Stimulated activated naive CD8-positive, alpha-beta T cell treated with anti-CD3 and anti-CD28 coated beads, Interleukin-15, amount 100 ng/mL, for 72 hours (primary cell): ENCODE measurements around the gene MAEA.

Source experiments
- ATAC-seq: fragments of 150-1000 bp; cut with Tn5 transposase; 2 replicates; pipeline ENCODE4 v1.10.0; 2021; ENCODE audit warnings: mild to moderate bottlenecking, moderate library complexity
- DNase-seq, 2 donors: peaks; one replicate each; pipeline ENCODE4 v3.0.0; 2021 to 2022
- H3K27ac Mint-ChIP-seq, 2 donors: one replicate each; pipeline ENCODE4 v1.8.0; 2022; ENCODE audit warnings: mild to moderate bottlenecking in 2 of 2, mixed read lengths in 2 of 2, moderate library complexity in 2 of 2
- H3K27me3 Mint-ChIP-seq: one replicate; pipeline ENCODE4 v1.8.0; 2022; ENCODE audit warnings: mixed read lengths
- H3K4me1 Mint-ChIP-seq: one replicate; pipeline ENCODE4 v1.8.0; 2022; ENCODE audit warnings: mild to moderate bottlenecking, mixed read lengths
- H3K4me3 Mint-ChIP-seq, 2 donors: one replicate each; pipeline ENCODE4 v1.8.0; 2022; ENCODE audit warnings: mild to moderate bottlenecking in 2 of 2, mixed read lengths in 2 of 2, moderate library complexity in 1 of 2
- H3K9me3 Mint-ChIP-seq, 2 donors: one replicate each; pipeline ENCODE4 v1.8.0; 2022; ENCODE audit warnings: mixed read lengths in 2 of 2

The MAEA gene

GRCh38 chr4:1381181-1381621 lies 91.5 kb downstream of the MAEA start:
- Mint-ChIP-seq H3K9me3 (no peaks in the 10 kb centered on the region), H3K4me1 (no peaks in the 10 kb centered on the region), H3K27ac (peak overlapping the region in 1 of 2 donors; percentile 27), H3K4me3 (no peak overlapping the region), H3K27me3 (no peaks in the 10 kb centered on the region)
- ATAC-seq: no peak
- DNase-seq: no peak

- Mint-ChIP-seq H3K9me3 (no peaks in the 10 kb centered on the region), H3K4me1 (no peaks in the 10 kb centered on the region), H3K4me3 (no peak overlapping the region), H3K27me3 (no peaks in the 10 kb centered on the region), H3K27ac (no peak overlapping the region)
- DNase-seq (no peak), ATAC-seq (no peak)
Measured at GRCh38 chr4:1381944-1382541, 92.4 kb downstream of the MAEA start.

GRCh38 chr4:1382776-1383727 lies 93.4 kb downstream of the MAEA start:
- H3K4me1 Mint-ChIP-seq: no peaks in the 10 kb centered on the region
- peak overlapping the region in 1 of 2 donors; percentile 32 for H3K27ac Mint-ChIP-seq
- no peaks in the 10 kb centered on the region for H3K9me3 Mint-ChIP-seq
- no peaks in the 10 kb centered on the region for H3K27me3 Mint-ChIP-seq
- no peak for DNase-seq
- H3K4me3 Mint-ChIP-seq: no peak overlapping the region
- ATAC-seq: no peak

- H3K27ac Mint-ChIP-seq: no peak overlapping the region
- no peak for ATAC-seq
Measured at GRCh38 chr4:1383728-1384591, 94.3 kb downstream of the MAEA start.

GRCh38 chr4:1384675-1385372 lies 95.1 kb downstream of the MAEA start:
- no peaks in the 10 kb centered on the region for H3K4me1 Mint-ChIP-seq
- no peaks in the 10 kb centered on the region for H3K27me3 Mint-ChIP-seq
- no peak overlapping the region for H3K4me3 Mint-ChIP-seq
- peak overlapping the region in 1 of 2 donors; percentile 50 for H3K27ac Mint-ChIP-seq
- DNase-seq: no peak
- ATAC-seq: peak; percentile 28
- H3K9me3 Mint-ChIP-seq: peaks cover 7 to 9% of the 10 kb centered on the region in 2 donors

More at GRCh38 chr4:1383728-1384591, 94.3 kb downstream of the MAEA start:
- Mint-ChIP-seq H3K27me3 (no peaks in the 10 kb centered on the region), H3K4me1 (no peaks in the 10 kb centered on the region), H3K9me3 (peaks cover 7 to 8% of the 10 kb centered on the region in 2 donors), H3K4me3 (no peak overlapping the region)
- DNase-seq: no peak

- H3K27ac Mint-ChIP-seq: no peak overlapping the region
- no peaks in the 10 kb centered on the region for H3K4me1 Mint-ChIP-seq
- no peak overlapping the region for H3K4me3 Mint-ChIP-seq
- no peaks in the 10 kb centered on the region for H3K27me3 Mint-ChIP-seq
- DNase-seq (no peak), ATAC-seq (peak; percentile 34)
- H3K9me3 Mint-ChIP-seq: peaks cover 7 to 9% of the 10 kb centered on the region in 2 donors
Measured at GRCh38 chr4:1385373-1386340, 96.0 kb downstream of the MAEA start.
